HL-60 (cell line): ENCODE data around the gene NLGN1.

Experiments used
- CTCF ChIP-seq: IDR thresholded peaks from one replicate; pipeline ENCODE4 v1.5.1; 2011; ENCODE audit warnings: low read length, control low read depth, inconsistent platforms; ENCODE audit not compliant: insufficient read depth
- GABPA ChIP-seq: IDR thresholded peaks from 2 replicates; pipeline ENCODE4 v1.6.1; 2012; ENCODE audit warnings: low read depth
- REST ChIP-seq: IDR thresholded peaks from 2 replicates; pipeline ENCODE4 v1.6.1; 2012; ENCODE audit warnings: low read depth; ENCODE audit not compliant: insufficient replicate concordance

- TF ChIP-seq GABPA = no peak
- no peak for TF ChIP-seq CTCF
- no peak for TF ChIP-seq REST
These were observed 545.7 kb downstream of the NLGN1 start for GRCh38 chr3:173943264-173943663.
